ENCODE data around the gene ICE2. TPM values are rescaled to one million over a fixed set of nuclear protein-coding genes. Genes with fewer than 3 reads are reported as not detected.

Gene ICE2
- total and polyA plus RNA-seq, 2 experiments from 2014 or later, result 64.2 to 64.3 TPM

DNA sequence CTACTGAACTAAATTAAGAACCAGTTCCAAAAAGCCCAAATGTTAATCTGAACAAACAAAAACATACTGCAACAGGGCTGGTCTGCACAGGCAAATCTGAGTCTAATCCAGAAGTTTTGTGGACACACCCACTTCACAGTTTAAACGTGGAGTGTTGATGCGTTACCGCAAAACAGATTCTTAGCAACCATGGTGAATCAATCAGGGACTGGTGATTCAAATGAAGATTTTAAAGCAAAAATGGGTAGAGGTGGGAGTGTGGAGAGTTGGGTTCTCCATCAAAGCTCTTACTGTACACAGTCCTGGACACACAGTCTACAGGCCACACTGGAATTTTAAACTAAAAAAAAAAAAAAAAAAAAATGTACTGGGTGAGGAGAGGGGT is 86.3 kb downstream of the ICE2 start (continued):
- TF ChIP-seq EZH2 (IDR thresholded peaks at IDR 0.05; ENCODE audit: low read depth, unreplicated experiment) (no peak), JUNB (IDR thresholded peaks at IDR 0.05; ENCODE audit: unreplicated experiment) (no peak), STAT1 (IDR thresholded peaks at IDR 0.05; ENCODE audit: unreplicated experiment) (no peak), ZNF114 (CRISPR knock-in tag; IDR thresholded peaks at IDR 0.05) (no peak), EZH2phosphoT487 (IDR thresholded peaks at IDR 0.05; ENCODE audit: unreplicated experiment) (no peak), CREB1 (CRISPR knock-in tag; IDR thresholded peaks at IDR 0.05; ENCODE audit: low read depth) (no peak), POLR2AphosphoS5 (IDR thresholded peaks at IDR 0.05; ENCODE audit: low read depth) (no peak)

DNA sequence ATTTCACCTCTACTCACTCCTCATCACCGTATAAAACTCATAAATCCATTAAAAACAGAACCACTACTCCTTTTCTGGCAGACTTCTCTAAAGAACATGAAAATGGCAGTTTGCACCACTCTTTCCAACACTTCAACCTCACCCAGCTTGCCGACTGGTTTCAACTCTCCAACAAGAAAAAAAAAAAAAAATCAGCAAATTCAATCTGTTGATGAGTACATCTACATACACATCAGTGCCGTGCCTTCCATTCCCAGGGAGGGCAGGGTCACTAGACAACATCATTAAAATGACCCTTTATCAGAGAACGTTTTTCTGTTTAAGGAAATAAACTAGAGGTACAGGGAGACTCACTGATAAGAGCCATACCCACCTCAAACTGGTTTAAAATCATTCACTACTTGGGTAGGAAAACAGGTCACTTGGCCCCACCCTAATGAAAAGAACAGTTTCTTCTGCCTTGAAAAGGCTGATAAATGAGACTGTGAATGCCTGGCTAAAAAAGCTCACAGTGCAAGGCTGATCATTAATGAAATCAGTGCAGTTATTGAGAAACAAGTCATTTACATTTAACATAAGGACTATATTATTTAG is 87.1 kb downstream of the ICE2 start:
- Mint-ChIP-seq H3K36me3 (ENCODE audit: low read depth) (no peaks in the 10 kb centered on the region; the same call in 1 of the 3 replicates), H3K4me1 (peaks cover 61% of the 10 kb centered on the region), H3K27me3 (ENCODE audit: insufficient read depth, low read depth, poor library complexity) (peaks cover 2% of the 10 kb centered on the region), H3K9me3 (no peaks in the 10 kb centered on the region), H3K27ac (no peak overlapping the region; the same call in 1 of the 2 replicates), H3K4me3 (no peak overlapping the region)
- Histone ChIP-seq H3K27ac (ENCODE audit: low read depth) (no peak overlapping the region), H3K36me3 (ENCODE audit: insufficient read depth) (no peaks in the 10 kb centered on the region), H3K4me3 (no peak overlapping the region), H3K27me3 (ENCODE audit: insufficient read depth) (peaks cover 2% of the 10 kb centered on the region), H3F3A (replicated peaks; ENCODE audit: low read depth) (no peaks in the 10 kb centered on the region), H3K9me2 (ENCODE audit: insufficient read depth) (no peaks in the 10 kb centered on the region), H4K20me1 (replicated peaks; ENCODE audit: insufficient read depth) (peaks cover 21% of the 10 kb centered on the region; the same call in 1 of the 2 replicates), H3K4me2 (no peak overlapping the region), H2AFZ (no peak overlapping the region), H3K4me1 (ENCODE audit: insufficient read depth) (peaks cover 57% of the 10 kb centered on the region), H3K79me2 (replicated peaks; ENCODE audit: insufficient read depth) (peaks cover 93% of the 10 kb centered on the region)
- no peak for ATAC-seq
- DNase-seq (ENCODE audit: low spot score), result no peak
- TF ChIP-seq, protein P1, sequence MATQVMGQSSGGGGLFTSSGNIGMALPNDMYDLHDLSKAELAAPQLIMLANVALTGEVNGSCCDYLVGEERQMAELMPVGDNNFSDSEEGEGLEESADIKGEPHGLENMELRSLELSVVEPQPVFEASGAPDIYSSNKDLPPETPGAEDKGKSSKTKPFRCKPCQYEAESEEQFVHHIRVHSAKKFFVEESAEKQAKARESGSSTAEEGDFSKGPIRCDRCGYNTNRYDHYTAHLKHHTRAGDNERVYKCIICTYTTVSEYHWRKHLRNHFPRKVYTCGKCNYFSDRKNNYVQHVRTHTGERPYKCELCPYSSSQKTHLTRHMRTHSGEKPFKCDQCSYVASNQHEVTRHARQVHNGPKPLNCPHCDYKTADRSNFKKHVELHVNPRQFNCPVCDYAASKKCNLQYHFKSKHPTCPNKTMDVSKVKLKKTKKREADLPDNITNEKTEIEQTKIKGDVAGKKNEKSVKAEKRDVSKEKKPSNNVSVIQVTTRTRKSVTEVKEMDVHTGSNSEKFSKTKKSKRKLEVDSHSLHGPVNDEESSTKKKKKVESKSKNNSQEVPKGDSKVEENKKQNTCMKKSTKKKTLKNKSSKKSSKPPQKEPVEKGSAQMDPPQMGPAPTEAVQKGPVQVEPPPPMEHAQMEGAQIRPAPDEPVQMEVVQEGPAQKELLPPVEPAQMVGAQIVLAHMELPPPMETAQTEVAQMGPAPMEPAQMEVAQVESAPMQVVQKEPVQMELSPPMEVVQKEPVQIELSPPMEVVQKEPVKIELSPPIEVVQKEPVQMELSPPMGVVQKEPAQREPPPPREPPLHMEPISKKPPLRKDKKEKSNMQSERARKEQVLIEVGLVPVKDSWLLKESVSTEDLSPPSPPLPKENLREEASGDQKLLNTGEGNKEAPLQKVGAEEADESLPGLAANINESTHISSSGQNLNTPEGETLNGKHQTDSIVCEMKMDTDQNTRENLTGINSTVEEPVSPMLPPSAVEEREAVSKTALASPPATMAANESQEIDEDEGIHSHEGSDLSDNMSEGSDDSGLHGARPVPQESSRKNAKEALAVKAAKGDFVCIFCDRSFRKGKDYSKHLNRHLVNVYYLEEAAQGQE (IDR thresholded peaks at IDR 0.05; ENCODE audit: unreplicated experiment), result no peak
- TF ChIP-seq EZH2phosphoT487 (IDR thresholded peaks at IDR 0.05; ENCODE audit: unreplicated experiment) (no peak), CREB1 (CRISPR knock-in tag; IDR thresholded peaks at IDR 0.05; ENCODE audit: low read depth) (no peak), ZNF331 (CRISPR knock-in tag; IDR thresholded peaks at IDR 0.05; ENCODE audit: low read depth) (no peak), NANOG (IDR thresholded peaks at IDR 0.05; ENCODE audit: borderline replicate concordance) (no peak), POLR2AphosphoS5 (IDR thresholded peaks at IDR 0.05; ENCODE audit: low read depth) (no peak), JUNB (IDR thresholded peaks at IDR 0.05; ENCODE audit: unreplicated experiment) (no peak), EZH2 (IDR thresholded peaks at IDR 0.05; ENCODE audit: low read depth, unreplicated experiment) (no peak)
- TF ChIP-seq, protein P2, sequence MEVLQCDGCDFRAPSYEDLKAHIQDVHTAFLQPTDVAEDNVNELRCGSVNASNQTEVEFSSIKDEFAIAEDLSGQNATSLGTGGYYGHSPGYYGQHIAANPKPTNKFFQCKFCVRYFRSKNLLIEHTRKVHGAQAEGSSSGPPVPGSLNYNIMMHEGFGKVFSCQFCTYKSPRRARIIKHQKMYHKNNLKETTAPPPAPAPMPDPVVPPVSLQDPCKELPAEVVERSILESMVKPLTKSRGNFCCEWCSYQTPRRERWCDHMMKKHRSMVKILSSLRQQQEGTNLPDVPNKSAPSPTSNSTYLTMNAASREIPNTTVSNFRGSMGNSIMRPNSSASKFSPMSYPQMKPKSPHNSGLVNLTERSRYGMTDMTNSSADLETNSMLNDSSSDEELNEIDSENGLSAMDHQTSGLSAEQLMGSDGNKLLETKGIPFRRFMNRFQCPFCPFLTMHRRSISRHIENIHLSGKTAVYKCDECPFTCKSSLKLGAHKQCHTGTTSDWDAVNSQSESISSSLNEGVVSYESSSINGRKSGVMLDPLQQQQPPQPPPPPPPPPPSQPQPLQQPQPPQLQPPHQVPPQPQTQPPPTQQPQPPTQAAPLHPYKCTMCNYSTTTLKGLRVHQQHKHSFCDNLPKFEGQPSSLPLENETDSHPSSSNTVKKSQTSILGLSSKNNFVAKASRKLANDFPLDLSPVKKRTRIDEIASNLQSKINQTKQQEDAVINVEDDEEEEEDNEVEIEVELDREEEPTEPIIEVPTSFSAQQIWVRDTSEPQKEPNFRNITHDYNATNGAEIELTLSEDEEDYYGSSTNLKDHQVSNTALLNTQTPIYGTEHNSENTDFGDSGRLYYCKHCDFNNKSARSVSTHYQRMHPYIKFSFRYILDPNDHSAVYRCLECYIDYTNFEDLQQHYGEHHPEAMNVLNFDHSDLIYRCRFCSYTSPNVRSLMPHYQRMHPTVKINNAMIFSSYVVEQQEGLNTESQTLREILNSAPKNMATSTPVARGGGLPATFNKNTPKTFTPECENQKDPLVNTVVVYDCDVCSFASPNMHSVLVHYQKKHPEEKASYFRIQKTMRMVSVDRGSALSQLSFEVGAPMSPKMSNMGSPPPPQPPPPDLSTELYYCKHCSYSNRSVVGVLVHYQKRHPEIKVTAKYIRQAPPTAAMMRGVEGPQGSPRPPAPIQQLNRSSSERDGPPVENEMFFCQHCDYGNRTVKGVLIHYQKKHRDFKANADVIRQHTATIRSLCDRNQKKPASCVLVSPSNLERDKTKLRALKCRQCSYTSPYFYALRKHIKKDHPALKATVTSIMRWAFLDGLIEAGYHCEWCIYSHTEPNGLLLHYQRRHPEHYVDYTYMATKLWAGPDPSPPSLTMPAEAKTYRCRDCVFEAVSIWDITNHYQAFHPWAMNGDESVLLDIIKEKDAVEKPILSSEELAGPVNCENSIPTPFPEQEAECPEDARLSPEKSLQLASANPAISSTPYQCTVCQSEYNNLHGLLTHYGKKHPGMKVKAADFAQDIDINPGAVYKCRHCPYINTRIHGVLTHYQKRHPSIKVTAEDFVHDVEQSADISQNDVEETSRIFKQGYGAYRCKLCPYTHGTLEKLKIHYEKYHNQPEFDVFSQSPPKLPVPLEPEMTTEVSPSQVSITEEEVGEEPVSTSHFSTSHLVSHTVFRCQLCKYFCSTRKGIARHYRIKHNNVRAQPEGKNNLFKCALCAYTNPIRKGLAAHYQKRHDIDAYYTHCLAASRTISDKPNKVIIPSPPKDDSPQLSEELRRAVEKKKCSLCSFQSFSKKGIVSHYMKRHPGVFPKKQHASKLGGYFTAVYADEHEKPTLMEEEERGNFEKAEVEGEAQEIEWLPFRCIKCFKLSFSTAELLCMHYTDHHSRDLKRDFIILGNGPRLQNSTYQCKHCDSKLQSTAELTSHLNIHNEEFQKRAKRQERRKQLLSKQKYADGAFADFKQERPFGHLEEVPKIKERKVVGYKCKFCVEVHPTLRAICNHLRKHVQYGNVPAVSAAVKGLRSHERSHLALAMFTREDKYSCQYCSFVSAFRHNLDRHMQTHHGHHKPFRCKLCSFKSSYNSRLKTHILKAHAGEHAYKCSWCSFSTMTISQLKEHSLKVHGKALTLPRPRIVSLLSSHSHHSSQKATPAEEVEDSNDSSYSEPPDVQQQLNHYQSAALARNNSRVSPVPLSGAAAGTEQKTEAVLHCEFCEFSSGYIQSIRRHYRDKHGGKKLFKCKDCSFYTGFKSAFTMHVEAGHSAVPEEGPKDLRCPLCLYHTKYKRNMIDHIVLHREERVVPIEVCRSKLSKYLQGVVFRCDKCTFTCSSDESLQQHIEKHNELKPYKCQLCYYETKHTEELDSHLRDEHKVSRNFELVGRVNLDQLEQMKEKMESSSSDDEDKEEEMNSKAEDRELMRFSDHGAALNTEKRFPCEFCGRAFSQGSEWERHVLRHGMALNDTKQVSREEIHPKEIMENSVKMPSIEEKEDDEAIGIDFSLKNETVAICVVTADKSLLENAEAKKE (CRISPR knock-in tag; IDR thresholded peaks at IDR 0.05), result no peak
- TF ChIP-seq, protein P3, sequence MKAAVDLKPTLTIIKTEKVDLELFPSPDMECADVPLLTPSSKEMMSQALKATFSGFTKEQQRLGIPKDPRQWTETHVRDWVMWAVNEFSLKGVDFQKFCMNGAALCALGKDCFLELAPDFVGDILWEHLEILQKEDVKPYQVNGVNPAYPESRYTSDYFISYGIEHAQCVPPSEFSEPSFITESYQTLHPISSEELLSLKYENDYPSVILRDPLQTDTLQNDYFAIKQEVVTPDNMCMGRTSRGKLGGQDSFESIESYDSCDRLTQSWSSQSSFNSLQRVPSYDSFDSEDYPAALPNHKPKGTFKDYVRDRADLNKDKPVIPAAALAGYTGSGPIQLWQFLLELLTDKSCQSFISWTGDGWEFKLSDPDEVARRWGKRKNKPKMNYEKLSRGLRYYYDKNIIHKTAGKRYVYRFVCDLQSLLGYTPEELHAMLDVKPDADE (IDR thresholded peaks at IDR 0.05), result no peak

All from GM23338 (cell line).